ENCODE data around the gene BICRA. TPM values are rescaled to one million over a fixed set of nuclear protein-coding genes. Genes with fewer than 3 reads are reported as not detected.
"Not testable (repeated sequence)": the region's sequence is repeated elsewhere in the genome, so short reads cannot be mapped to it uniquely, and the experiment has no call there.

Gene BICRA
- total RNA-seq, 2 donors from 2014 or later, result 10.3 to 12.2 TPM

DNA sequence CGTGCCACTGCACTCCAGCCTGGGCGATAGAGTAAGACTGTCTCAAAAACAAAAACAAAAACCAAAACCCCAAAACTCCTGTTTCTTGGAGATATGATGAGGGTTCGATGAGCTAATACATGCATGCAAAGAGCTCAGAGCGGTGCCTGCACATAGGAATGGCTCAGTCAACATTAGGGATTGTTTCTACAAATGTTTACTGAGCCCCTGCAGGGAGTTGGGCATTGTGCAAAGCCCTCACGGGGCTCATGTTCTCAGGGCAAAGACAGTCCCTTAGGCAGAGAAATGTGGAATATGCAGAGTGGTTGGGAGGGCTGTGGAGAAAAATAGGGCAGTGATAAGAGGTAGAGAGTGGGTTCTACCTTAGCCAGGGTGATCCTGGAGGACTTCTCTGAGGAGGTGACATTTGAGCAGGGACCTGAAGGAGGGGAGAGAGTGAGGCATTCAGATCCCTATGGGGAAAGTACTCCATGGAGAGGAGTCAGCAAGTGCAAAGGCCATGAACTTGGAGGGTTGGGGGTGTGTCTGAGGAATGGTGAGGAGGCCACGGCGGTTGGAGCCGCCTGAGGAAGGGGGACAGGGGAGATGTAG is 102.8 kb downstream of the BICRA start:
- no peak overlapping the region for H3K4me3 Mint-ChIP-seq
- peaks cover 4% of the 10 kb centered on the region for H3K4me1 Mint-ChIP-seq
- no peak for ATAC-seq (replicated peaks)
- peaks cover 19% of the 10 kb centered on the region for H3K27me3 Mint-ChIP-seq
- H3K9me3 Mint-ChIP-seq, result no peaks in the 10 kb centered on the region
- H3K27ac Mint-ChIP-seq, result peak overlapping the region; percentile 39
- H3K36me3 Mint-ChIP-seq (ENCODE audit: low read depth), result no peaks in the 10 kb centered on the region

DNA sequence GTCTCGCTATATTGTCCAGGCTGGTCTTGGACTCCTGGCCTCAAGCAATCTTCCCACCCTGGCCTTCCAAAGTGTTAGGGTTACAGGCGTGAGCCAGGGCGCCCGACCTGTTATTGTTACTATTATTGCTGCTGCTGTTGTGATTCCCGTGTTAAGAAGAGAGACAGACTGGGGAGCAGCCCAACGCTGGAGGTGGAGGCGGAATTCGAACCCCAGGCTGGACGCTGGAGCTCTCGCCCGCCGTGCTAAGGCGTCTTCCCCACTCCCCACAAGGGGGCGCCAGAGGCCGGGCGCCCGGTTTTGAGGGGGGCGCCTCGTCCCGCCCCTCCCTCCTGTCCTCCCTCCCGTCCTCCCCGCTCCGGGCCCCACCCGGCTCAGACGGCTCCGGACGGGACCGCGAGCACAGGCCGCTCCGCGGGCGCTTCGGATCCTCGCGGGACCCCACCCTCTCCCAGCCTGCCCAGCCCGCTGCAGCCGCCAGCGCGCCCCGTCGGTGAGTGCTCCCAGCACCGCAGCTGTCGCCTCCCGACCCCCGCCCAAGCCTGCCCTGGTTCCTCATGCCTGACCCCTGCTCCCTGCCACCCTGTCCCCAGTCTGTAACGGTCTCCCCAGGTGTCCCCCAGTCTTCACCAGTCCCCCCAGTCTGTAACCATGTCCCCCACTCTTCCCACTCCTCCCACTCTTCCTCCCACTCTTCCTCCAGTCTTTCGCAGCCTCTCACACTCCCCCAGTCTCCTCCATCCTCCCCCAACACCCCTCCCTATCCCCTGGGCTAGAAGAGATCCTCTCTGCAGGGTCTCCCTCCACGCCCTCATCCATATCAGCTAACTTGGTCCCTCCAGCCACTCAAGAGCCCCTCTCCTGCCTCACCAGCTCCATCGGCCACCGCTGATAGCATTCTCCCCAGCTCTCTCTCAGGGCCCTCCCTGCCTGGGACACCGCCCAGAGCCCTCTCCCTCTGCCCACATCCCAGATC is 104.4 kb downstream of the BICRA start, which contains the start of gene EHD2:
Gene EHD2 (plus strand): TSS at position 377 of the 976 bp plus-strand sequence. CDS start 3,191 bp downstream, outside the sequence.
- Mint-ChIP-seq H3K4me3 (peak within 1 kb of the TSS; percentile 62), H3K27me3 (peaks cover 24% of the 10 kb centered on the region)

DNA sequence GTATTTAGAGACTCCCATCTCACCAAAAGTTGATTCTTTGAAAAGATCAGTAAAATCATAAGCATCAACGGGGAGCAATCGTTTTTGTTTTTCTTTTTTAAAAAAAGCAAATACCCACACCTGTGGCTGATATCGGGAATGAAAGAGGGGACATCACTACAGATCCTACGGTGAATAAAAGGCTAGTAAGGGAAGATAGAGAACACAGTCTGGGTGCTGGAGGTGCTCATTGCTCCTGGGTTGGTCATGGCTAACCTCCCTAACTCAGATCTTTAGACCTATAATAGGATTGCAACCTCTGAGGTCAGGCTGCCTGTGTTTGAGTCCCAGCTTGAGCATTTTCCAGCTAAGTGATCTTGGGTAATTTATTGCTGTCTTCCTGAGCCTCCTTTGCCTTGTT is 105.4 kb downstream of the BICRA start:
- Mint-ChIP-seq H3K9me3 (no peaks in the 10 kb centered on the region), H3K4me3 (peak overlapping the region; percentile 62), H3K36me3 (ENCODE audit: low read depth) (no peaks in the 10 kb centered on the region), H3K27me3 (peaks cover 24% of the 10 kb centered on the region), H3K4me1 (peaks cover 4% of the 10 kb centered on the region), H3K27ac (peak overlapping the region; percentile 36)
- ATAC-seq (replicated peaks), result no peak

More for the DNA sequence above, 104.4 kb downstream of the BICRA start, which contains the start of gene EHD2:
- peak; percentile 85 for ATAC-seq (replicated peaks)
- peaks cover 4% of the 10 kb centered on the region for H3K4me1 Mint-ChIP-seq
- H3K27ac Mint-ChIP-seq, result peak within 1 kb of the TSS; percentile 36
- H3K9me3 Mint-ChIP-seq, result no peaks in the 10 kb centered on the region
- no peaks in the 10 kb centered on the region for H3K36me3 Mint-ChIP-seq (ENCODE audit: low read depth)

DNA sequence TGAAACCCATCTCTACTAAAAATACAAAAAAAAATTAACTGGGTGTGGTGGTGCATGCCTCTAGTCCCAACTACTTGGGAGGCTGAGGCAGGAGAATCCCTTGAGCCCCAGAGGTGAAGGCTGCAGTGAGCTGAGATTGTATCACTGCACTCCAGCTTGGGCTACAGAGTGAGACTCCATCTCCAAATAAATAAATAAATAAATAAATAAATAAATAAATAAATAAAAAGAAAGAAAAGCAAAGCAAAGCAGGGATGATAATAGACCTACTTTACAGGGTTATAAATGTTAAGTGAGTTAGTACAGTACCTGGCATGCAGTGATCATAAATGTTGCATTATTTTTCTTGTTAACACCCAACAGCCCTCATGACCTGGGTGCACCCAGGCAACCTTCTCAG is 105.9 kb downstream of the BICRA start:
- not testable (repeated sequence) for H3K4me1 Mint-ChIP-seq; H3K4me3 Mint-ChIP-seq; H3K36me3 Mint-ChIP-seq (ENCODE audit: low read depth); H3K9me3 Mint-ChIP-seq; H3K27ac Mint-ChIP-seq; ATAC-seq (replicated peaks)
- peaks cover 24% of the 10 kb centered on the region for H3K27me3 Mint-ChIP-seq

DNA sequence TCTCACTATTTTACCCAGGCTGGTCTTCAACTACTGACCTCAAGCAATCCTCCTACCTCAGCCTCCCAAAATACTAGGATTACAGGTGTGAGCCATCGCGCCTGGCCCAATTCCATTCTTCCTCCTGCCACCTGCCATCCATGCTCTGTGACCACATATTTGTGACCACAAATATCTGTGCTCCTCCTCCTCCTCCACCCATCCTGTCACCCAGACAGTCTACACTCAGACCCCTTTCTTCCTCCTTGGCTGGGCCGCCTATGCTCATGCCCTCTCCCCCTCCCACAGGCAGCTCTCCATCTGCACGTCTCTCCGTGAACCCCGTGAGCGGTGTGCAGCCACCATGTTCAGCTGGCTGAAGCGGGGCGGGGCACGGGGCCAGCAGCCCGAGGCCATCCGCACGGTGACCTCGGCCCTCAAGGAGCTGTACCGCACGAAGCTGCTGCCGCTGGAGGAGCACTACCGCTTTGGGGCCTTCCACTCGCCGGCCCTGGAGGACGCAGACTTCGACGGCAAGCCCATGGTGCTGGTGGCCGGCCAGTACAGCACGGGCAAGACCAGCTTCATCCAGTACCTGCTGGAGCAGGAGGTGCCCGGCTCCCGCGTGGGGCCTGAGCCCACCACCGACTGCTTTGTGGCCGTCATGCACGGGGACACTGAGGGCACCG is 107.5 kb downstream of the BICRA start:
- Mint-ChIP-seq H3K4me3 (no peak overlapping the region), H3K36me3 (ENCODE audit: low read depth) (no peaks in the 10 kb centered on the region), H3K27ac (no peak overlapping the region), H3K27me3 (peaks cover 30% of the 10 kb centered on the region), H3K4me1 (peaks cover 4% of the 10 kb centered on the region), H3K9me3 (no peaks in the 10 kb centered on the region)
- ATAC-seq (replicated peaks), result no peak

DNA sequence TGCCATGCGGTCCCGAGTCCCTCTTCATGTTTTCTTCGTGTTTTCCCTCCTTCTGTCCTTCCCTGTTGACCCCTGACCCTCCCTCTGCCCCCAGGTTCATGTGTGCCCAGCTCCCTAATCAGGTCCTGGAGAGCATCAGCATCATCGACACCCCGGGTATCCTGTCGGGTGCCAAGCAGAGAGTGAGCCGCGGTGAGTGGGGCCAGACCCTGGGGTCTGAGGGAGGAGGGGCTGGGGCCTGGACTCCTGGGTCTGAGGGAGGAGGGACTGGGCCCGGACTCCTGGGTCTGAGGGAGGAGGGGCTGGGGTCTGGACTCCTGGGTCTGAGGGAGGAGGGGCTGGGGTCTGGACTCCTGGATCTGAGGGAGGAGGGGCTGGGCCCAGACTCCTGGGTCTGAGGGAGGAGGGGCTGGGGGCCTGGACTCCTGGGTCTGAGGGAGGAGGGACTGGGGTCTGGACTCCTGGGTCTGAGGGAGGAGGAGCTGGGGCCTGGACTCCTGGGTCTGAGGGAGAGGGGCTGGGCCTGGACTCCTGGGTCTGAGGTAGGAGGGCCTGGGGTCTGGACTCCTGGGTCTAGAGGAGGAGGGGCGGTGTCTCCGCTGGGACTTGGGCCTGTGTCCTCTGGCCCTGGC is 109.6 kb downstream of the BICRA start:
- not testable (repeated sequence) for ATAC-seq (replicated peaks); H3K4me3 Mint-ChIP-seq; H3K9me3 Mint-ChIP-seq; H3K36me3 Mint-ChIP-seq (ENCODE audit: low read depth); H3K4me1 Mint-ChIP-seq; H3K27ac Mint-ChIP-seq
- peaks cover 26% of the 10 kb centered on the region for H3K27me3 Mint-ChIP-seq

DNA sequence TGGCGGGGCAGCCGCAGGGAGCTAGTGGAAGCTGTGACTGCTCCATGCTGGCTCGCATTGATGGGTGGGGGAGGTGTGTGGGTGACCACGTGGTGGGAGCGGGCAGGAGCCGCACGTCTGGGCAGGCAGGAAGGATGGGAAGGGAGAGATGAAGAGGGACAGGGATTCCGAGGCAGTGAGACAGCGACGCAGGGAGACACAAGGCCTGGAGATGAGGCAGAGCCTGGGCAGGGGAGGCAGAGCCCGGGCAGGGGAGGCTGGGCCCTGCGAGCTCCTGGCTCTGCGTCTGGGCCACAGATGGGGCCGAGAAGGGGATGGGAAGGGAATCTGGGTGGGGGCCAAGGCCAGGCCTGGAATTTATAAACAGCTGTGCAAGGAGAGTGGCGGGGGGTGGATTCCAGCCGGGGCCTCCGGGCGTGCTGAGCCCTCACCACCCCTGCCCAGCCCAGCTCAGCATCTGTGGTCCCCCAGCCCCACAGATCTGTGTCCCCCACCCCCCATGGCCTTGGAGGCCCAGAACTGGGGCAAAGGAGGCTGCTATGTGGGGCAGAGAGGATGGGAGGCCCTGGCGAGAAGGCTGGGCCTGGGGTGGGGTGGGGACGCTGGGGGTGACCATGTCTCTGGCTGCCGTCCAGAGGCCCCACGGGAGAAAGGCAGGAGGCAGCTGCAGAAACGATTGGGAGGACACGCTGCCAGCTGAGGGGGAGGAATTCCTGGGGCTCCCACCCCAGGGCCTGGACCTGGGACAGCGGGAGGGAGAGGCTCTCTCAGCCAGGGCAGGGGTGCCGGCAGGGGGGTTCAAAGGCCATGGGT is 110.3 kb downstream of the BICRA start:
- ATAC-seq (replicated peaks), result no peak
- Mint-ChIP-seq H3K27ac (no peak overlapping the region), H3K4me1 (no peaks in the 10 kb centered on the region), H3K4me3 (no peak overlapping the region), H3K9me3 (no peaks in the 10 kb centered on the region), H3K36me3 (ENCODE audit: low read depth) (no peaks in the 10 kb centered on the region), H3K27me3 (peaks cover 20% of the 10 kb centered on the region)

DNA sequence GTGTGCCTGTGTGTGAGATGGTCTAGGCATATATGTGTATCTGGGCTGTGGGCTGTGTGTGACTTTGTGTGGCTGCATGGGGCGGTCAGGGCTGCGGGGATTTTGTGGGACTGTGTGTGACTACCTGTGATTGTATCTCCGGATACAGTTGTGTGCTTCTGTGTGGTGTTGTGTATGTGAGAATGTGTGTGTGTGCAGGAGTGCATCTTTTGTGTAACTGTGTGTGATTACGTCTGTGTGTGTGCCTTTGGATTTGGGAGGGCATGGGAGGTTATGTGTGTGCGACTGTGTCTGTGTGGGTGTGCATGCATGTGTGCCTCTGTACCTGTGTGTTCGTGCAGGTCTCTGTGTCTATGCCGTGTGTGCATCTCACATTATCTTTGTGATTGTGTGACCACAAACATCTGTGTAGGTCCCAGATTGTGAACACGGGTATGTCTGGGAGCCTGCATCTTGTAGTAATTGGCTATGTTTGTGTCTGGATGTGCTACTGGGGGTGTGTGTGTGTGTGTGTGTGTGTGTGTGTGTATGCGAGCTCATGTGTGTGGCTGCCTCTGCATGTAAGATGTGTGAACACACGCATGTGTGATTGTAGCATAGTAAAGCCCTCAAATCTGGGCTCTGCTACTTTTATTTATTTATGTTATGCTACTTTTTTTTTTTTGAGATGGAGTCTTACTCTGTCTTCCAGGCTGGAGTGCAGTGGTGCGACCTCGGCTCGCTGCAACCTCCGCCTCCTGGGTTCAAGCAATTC is 111.9 kb downstream of the BICRA start:
- Mint-ChIP-seq H3K4me1 (no peaks in the 10 kb centered on the region), H3K27ac (no peak overlapping the region), H3K27me3 (peaks cover 21% of the 10 kb centered on the region), H3K4me3 (no peak overlapping the region), H3K36me3 (ENCODE audit: low read depth) (no peaks in the 10 kb centered on the region), H3K9me3 (no peaks in the 10 kb centered on the region)
- no peak for ATAC-seq (replicated peaks)

DNA sequence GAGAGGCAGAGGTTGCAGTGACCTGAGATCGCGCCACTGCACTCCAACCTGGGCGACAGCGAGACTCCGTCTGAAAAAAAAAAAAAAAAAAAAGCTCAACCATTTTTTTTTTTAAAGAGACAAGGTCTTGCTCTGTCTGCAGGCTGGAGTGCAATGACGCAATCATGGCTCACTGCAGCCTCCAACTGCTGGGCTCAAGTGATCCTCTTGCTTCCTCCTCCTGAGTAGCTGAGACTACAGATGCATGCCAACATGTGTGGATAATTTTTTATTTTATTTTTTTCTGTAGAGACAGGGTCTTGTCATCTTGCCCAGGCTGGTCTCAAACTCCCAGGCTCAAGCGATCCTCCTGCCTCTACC is 114.6 kb downstream of the BICRA start:
- Mint-ChIP-seq H3K27me3 (peaks cover 18% of the 10 kb centered on the region), H3K4me1 (no peaks in the 10 kb centered on the region), H3K4me3 (peak overlapping the region; percentile 43), H3K9me3 (no peaks in the 10 kb centered on the region), H3K27ac (peak overlapping the region; percentile 71), H3K36me3 (ENCODE audit: low read depth) (no peaks in the 10 kb centered on the region)
- ATAC-seq (replicated peaks), result peak; percentile 66

DNA sequence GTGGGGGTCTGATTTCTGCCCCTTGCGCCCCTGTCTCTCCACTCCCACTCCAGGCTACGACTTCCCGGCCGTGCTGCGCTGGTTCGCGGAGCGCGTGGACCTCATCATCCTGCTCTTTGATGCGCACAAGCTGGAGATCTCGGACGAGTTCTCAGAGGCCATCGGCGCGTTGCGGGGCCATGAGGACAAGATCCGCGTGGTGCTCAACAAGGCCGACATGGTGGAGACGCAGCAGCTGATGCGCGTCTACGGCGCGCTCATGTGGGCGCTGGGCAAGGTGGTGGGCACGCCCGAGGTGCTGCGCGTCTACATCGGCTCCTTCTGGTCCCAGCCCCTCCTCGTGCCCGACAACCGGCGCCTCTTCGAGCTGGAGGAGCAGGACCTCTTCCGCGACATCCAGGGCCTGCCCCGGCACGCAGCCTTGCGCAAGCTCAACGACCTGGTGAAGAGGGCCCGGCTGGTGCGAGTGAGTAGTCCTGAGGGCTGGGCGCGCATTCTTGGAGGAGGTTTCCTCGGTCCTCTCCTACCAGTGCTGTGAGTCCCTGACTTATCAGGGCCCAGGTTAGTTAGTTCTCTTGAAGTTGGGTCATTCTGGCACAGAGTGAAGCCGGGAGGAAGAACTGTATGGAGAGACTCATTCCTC is 116.9 kb downstream of the BICRA start:
- no peak overlapping the region for H3K27ac Mint-ChIP-seq
- H3K27me3 Mint-ChIP-seq, result peaks cover 31% of the 10 kb centered on the region
- no peaks in the 10 kb centered on the region for H3K9me3 Mint-ChIP-seq
- no peaks in the 10 kb centered on the region for H3K36me3 Mint-ChIP-seq (ENCODE audit: low read depth)
- no peak overlapping the region for H3K4me3 Mint-ChIP-seq
- peaks cover 10% of the 10 kb centered on the region for H3K4me1 Mint-ChIP-seq
- no peak for ATAC-seq (replicated peaks)

DNA sequence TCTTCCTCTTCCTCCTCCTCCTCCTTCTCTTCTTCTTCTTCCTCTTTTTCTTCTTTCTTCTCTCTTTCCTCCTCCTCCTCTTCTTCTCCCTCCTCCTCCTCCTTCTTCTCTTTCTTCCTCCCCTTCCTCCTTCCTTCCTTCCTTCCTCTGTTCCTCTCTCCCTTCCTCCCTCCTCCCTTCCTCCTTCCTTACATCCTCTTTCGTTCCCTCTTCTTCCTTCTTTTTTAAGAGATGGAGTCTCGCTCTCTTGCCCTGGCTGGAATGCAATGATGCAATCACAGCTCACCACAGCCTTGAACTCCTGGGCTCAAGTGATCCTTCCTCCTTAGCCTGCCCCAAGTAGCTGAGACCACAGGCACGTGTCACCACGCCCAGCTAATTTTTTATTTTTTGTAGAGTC is 117.5 kb downstream of the BICRA start:
- ATAC-seq (replicated peaks), result no peak
- Mint-ChIP-seq H3K27me3 (peaks cover 33% of the 10 kb centered on the region), H3K9me3 (no peaks in the 10 kb centered on the region), H3K4me3 (no peak overlapping the region), H3K27ac (no peak overlapping the region), H3K36me3 (ENCODE audit: low read depth) (no peaks in the 10 kb centered on the region), H3K4me1 (peaks cover 10% of the 10 kb centered on the region)

DNA sequence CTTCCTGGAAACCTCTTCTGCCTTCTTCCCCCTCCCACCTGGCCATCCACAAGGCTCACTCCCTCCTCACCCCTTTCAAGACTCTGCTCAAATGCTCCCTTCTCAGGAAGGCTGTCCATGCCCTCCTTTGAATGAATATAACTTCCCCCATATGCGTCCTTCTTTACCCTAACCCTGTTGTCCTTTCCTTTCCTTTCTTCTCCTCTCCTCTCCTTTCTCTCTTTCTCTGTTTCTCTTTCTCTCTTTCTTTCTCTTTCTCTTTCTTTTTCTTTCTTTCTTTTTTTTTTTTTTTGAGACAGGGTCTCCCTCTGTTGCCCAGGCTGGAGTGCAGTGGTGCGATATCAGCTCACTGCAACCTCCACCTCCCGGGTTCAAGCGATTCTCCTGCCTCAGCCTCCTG is 119.4 kb downstream of the BICRA start:
- not testable (repeated sequence) for H3K9me3 Mint-ChIP-seq; H3K27ac Mint-ChIP-seq; ATAC-seq (replicated peaks); H3K36me3 Mint-ChIP-seq (ENCODE audit: low read depth)
- peak overlapping the region; percentile 3 for H3K4me3 Mint-ChIP-seq
- H3K4me1 Mint-ChIP-seq, result peaks cover 10% of the 10 kb centered on the region
- H3K27me3 Mint-ChIP-seq, result peaks cover 29% of the 10 kb centered on the region

DNA sequence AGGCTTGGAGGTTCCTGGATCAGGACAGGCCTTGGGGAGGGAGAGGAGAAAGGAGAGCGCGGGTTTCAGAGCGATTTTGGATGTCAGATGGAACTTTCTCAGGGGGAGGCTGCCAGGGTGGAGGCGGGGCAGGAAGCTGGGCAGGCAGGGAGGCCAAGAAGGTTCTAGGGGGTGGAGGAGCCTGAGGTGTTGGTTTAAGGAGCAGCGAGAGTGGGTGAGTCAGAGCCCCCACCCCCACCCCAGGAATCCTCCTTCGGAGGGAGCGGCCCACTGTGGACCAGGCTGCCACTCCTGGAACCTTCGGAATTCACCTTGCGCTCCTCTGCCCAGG is 120.5 kb downstream of the BICRA start:
- peak overlapping the region; percentile 68 for H3K4me3 Mint-ChIP-seq

More for the DNA sequence above, 120.5 kb downstream of the BICRA start:
- Mint-ChIP-seq H3K27ac (peak overlapping the region; percentile 54), H3K36me3 (ENCODE audit: low read depth) (no peaks in the 10 kb centered on the region), H3K27me3 (peaks cover 29% of the 10 kb centered on the region), H3K9me3 (no peaks in the 10 kb centered on the region), H3K4me1 (peaks cover 10% of the 10 kb centered on the region)
- ATAC-seq (replicated peaks), result peak; percentile 79

Measured in activated T-helper 17 cell treated with anti-CD3 and anti-CD28 coated beads, Interleukin-2, amount 50 U/mL, for 72 hours (primary cell).